Skeletal muscle tissue (tissue), 4 donors: Measurements from ENCODE around the gene KCNJ11. TPM values are rescaled to one million over a fixed set of nuclear protein-coding genes. Genes with fewer than 3 reads are reported as not detected.
A peak's percentile ranks its signal among the peaks of the same experiment; 100 is the strongest.

Source experiments
- H3K27ac ChIP-seq: one replicate; pipeline ENCODE4 v1.7.0; 2013; ENCODE audit warnings: mild to moderate bottlenecking, low read depth, low read length, inconsistent platforms
- H3K27me3 ChIP-seq, 3 donors: one replicate each; pipeline ENCODE4 v1.7.0; 2013; ENCODE audit warnings: low read length in 3 of 3; ENCODE audit not compliant: control insufficient read depth in 3 of 3, insufficient read depth in 3 of 3
- H3K36me3 ChIP-seq, 3 donors: one replicate each; pipeline ENCODE4 v1.7.0; 2013; ENCODE audit warnings: low read length in 3 of 3; ENCODE audit not compliant: control insufficient read depth in 3 of 3, insufficient read depth in 3 of 3
- H3K4me1 ChIP-seq, 3 donors: one replicate each; pipeline ENCODE4 v1.7.0; 2013; ENCODE audit warnings: low read length in 3 of 3, mild to moderate bottlenecking in 3 of 3; ENCODE audit not compliant: control insufficient read depth in 3 of 3, insufficient read depth in 3 of 3
- H3K4me3 ChIP-seq, 3 donors: one replicate each; pipeline ENCODE4 v1.7.0; 2013; ENCODE audit warnings: low read length in 3 of 3
- H3K9ac ChIP-seq, 3 donors: one replicate each; pipeline ENCODE4 v1.7.0; 2013; ENCODE audit warnings: low read length in 3 of 3, mild to moderate bottlenecking in 3 of 3, moderate library complexity in 2 of 3, low read depth in 1 of 3
- H3K9me3 ChIP-seq, 3 donors: one replicate each; pipeline ENCODE4 v1.7.0; 2013; ENCODE audit warnings: low read length in 3 of 3; ENCODE audit not compliant: control insufficient read depth in 3 of 3
- total RNA-seq: library from RNA; depleted of rRNA; stranded (reverse); fragments of >200 nt; gene quantifications from one replicate; pipeline ENCODE4 v1.2.3, GENCODE V29; 2014
- donor health status: Osteomylitis.

KCNJ11 gene
- total RNA-seq, 1 donor from 2014 or later, result 28.2 TPM

GRCh38 chr11:17371614-17372013, 16.8 kb downstream of the KCNJ11 start:
- Histone ChIP-seq H3K4me3 (no peak overlapping the region), H3K4me1 (peaks cover 4 to 11% (median 9%) of the 10 kb centered on the region in 3 donors), H3K27ac (no peak overlapping the region), H3K27me3 (no peaks in the 10 kb centered on the region), H3K36me3 (peaks cover 11 to 30% (median 28%) of the 10 kb centered on the region in 3 donors), H3K9ac (no peak overlapping the region), H3K9me3 (peaks cover 8 to 32% (median 9%) of the 10 kb centered on the region in 3 donors)

- peaks cover 11 to 30% (median 28%) of the 10 kb centered on the region in 3 donors for H3K36me3 ChIP-seq
- H3K27ac ChIP-seq, result no peak overlapping the region
- no peaks in the 10 kb centered on the region for H3K27me3 ChIP-seq
- no peak overlapping the region for H3K9ac ChIP-seq
- peaks cover 8 to 32% (median 9%) of the 10 kb centered on the region in 3 donors for H3K9me3 ChIP-seq
- H3K4me1 ChIP-seq, result peaks cover under 1 to 13% (median 2%) of the 10 kb centered on the region in 3 donors
- no peak overlapping the region for H3K4me3 ChIP-seq
Observed at GRCh38 chr11:17369684-17370243, 18.7 kb downstream of the KCNJ11 start.

DNA sequence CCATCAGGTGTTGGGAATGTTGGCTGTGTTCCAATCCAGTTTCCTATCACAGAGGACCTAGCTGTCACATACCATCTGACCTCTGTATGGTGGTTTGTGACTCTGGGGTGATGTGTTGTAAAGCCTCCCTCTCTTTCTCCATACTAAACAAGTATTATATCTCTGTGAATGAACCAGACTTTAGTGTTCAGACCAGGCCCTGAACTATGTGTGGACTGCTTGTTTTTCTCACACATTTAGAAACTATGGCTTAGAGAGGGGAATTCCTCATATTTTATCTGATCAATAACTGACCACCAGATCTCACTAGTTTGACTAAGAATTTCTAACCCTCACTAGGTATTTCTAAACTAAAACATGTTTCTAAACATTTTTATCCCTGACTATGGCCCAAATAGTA, 19.4 kb downstream of the KCNJ11 start:
- Histone ChIP-seq H3K4me1 (peaks cover 0 to 13% (median 0%) of the 10 kb centered on the region in 3 donors), H3K36me3 (peaks cover 11 to 30% (median 28%) of the 10 kb centered on the region in 3 donors), H3K4me3 (no peak overlapping the region), H3K27ac (no peak overlapping the region), H3K9me3 (peaks cover 8 to 32% (median 9%) of the 10 kb centered on the region in 3 donors), H3K9ac (no peak overlapping the region), H3K27me3 (no peaks in the 10 kb centered on the region)

- Histone ChIP-seq H3K9ac (no peak overlapping the region), H3K4me3 (no peak overlapping the region), H3K36me3 (peaks cover 11 to 30% (median 28%) of the 10 kb centered on the region in 3 donors), H3K27me3 (no peaks in the 10 kb centered on the region), H3K9me3 (peaks cover 8 to 32% (median 9%) of the 10 kb centered on the region in 3 donors), H3K27ac (no peak overlapping the region), H3K4me1 (peaks cover 0 to 13% (median 0%) of the 10 kb centered on the region in 3 donors)
Observed at GRCh38 chr11:17368551-17368950, 19.9 kb downstream of the KCNJ11 start.

DNA sequence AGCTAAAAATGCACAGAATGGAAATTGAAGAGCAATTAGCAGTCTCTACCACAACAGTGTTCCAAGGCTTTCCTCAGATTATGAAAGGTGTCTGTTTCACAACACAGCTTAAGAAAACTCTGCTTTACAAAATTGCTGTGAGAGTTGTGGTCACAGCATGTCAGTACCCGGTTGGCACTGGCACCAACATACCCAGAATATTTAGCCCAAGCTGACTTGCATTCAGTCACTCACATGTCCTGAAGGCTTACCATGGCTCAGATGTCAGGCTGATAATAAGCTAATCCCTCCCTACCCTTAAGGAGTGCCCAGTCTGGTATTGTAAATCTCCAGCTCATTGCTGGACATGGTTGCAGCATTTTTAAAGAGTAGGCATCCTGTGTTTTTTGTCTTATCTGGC, 22.0 kb downstream of the KCNJ11 start:
- no peak overlapping the region for H3K4me3 ChIP-seq
- H3K27ac ChIP-seq, result no peak overlapping the region
- peaks cover 6 to 16% (median 7%) of the 10 kb centered on the region in 3 donors for H3K9me3 ChIP-seq
- no peak overlapping the region for H3K9ac ChIP-seq
- peaks cover 9 to 16% (median 14%) of the 10 kb centered on the region in 3 donors for H3K36me3 ChIP-seq
- H3K4me1 ChIP-seq, result peaks cover 0 to 13% (median 0%) of the 10 kb centered on the region in 3 donors
- H3K27me3 ChIP-seq, result no peaks in the 10 kb centered on the region

DNA sequence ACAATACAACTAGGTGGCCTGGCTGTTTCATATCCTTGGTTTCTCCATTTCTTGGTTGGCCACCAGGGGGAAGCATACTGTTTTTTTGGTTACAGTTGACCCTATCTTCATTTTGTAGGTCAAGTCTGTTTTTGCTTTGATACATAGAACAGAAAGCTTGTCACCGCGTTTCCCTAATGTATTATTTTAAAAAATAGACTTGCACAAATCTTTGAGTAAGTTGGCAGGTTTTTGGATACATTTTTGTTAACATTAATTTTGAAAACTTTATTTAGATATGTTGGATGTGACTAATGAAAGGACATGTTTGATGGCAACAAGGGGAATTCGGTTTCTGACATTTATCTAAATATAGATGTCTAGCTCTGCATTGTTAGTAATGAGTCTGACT, 33.9 kb downstream of the KCNJ11 start:
- no peak overlapping the region for H3K9ac ChIP-seq
- H3K27me3 ChIP-seq, result peaks cover 0 to 28% (median 24%) of the 10 kb centered on the region in 3 donors
- H3K27ac ChIP-seq, result no peak overlapping the region
- H3K4me1 ChIP-seq, result peaks cover 20 to 25% (median 23%) of the 10 kb centered on the region in 3 donors
- no peaks in the 10 kb centered on the region for H3K36me3 ChIP-seq
- H3K9me3 ChIP-seq, result no peaks in the 10 kb centered on the region
- no peak overlapping the region for H3K4me3 ChIP-seq

DNA sequence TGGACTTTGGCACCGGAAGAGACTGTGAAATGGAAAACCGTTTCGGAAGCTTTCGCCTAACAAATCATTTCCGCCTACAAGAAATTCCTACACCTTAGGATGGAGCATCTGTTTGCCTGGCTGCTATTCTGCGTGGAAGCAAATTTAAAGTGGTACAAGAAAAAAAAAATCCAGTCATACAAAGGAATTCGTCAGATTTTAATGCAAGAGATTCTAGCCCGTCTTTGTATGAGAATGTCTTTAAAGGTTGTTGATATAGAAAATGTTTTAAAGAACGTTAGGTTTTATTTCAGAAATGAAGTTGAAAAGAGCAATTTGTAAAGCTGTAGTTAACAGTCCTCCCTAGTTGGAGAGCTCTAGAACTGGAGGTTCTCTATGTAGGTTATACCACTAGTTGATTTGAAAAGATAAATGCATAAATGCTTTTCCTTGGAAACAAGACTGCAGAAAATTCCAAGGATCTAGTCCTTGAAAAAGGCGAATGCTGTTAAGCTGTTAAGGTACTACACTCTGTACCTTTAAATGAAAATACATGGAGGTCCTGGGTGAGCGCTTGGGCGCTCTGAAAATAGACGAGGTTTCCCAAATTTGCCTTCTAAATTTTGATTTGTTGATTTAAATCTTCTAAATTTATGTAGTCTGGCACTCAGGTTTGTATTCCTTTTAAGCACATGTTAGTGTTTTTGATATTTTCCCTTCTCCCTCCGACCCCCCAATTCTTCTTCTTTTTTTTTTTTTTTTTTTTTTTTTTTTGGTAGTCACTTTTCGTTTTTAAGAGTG, 34.4 kb downstream of the KCNJ11 start:
- Histone ChIP-seq H3K9ac (peak overlapping the region; percentile 65 to 74 (median 72)), H3K36me3 (no peaks in the 10 kb centered on the region), H3K27ac (no peak overlapping the region), H3K4me3 (peak overlapping the region; percentile 70 to 86 (median 78)), H3K9me3 (no peaks in the 10 kb centered on the region), H3K27me3 (peaks cover 0 to 28% (median 24%) of the 10 kb centered on the region in 3 donors), H3K4me1 (peaks cover 20 to 25% (median 23%) of the 10 kb centered on the region in 3 donors)

- Histone ChIP-seq H3K4me3 (peak overlapping the region; percentile 70 to 86 (median 78)), H3K27ac (no peak overlapping the region), H3K9ac (peak overlapping the region; percentile 65 to 74 (median 72)), H3K9me3 (no peaks in the 10 kb centered on the region), H3K4me1 (peaks cover 20 to 25% (median 23%) of the 10 kb centered on the region in 3 donors), H3K27me3 (peaks cover 0 to 28% (median 24%) of the 10 kb centered on the region in 3 donors), H3K36me3 (no peaks in the 10 kb centered on the region)
Observed at GRCh38 chr11:17352950-17353820, 35.3 kb downstream of the KCNJ11 start.

- peak within 1 kb of the TSS in 1 of 3 donors; percentile 45 for H3K9ac ChIP-seq
- peaks cover 0 to 28% (median 24%) of the 10 kb centered on the region in 3 donors for H3K27me3 ChIP-seq
- peak within 1 kb of the TSS; percentile 70 to 86 (median 78) for H3K4me3 ChIP-seq
- H3K4me1 ChIP-seq, result peaks cover 20 to 25% (median 23%) of the 10 kb centered on the region in 3 donors
- H3K9me3 ChIP-seq, result no peaks in the 10 kb centered on the region
- H3K36me3 ChIP-seq, result no peaks in the 10 kb centered on the region
- H3K27ac ChIP-seq, result no peak within 1 kb of the TSS
Observed at GRCh38 chr11:17351510-17352176, 36.8 kb downstream of the KCNJ11 start, which contains the start of gene NCR3LG1. TSS of gene NCR3LG1 (plus strand) at chr11:17351800. CDS start at chr11:17351970, 170 bp downstream.
